Liver (tissue), 9 donors: Measurements from ENCODE around the gene SUSD4. TPM values are rescaled to one million over a fixed set of nuclear protein-coding genes. Genes with fewer than 3 reads are reported as not detected.
A peak's percentile ranks its signal among the peaks of the same experiment; 100 is the strongest.

Experiments used
- DNase-seq: peaks from one replicate; pipeline ENCODE4 v3.0.0-alpha.2; 2017; ENCODE audit warnings: low spot score
- H3K27ac ChIP-seq, 2 donors: one replicate each; pipeline ENCODE4 v1.7.0; 2013; ENCODE audit warnings: inconsistent platforms in 2 of 2, low read length in 2 of 2, control low read depth in 1 of 2, low read depth in 1 of 2, mild to moderate bottlenecking in 1 of 2
- H3K27me3 ChIP-seq, 4 donors: one replicate each; pipeline versions ENCODE4 v1.6.1 to v1.7.0; 2013; ENCODE audit warnings: low read length in 3 of 4, inconsistent platforms in 1 of 4, mild to moderate bottlenecking in 1 of 4, moderate library complexity in 1 of 4; ENCODE audit not compliant: control insufficient read depth in 4 of 4, insufficient read depth in 4 of 4
- H3K36me3 ChIP-seq, 4 donors: one replicate each; pipeline versions ENCODE4 v1.6.1 to v1.7.0; 2013; ENCODE audit warnings: low read length in 3 of 4, mild to moderate bottlenecking in 3 of 4, low read depth in 1 of 4, moderate library complexity in 1 of 4; ENCODE audit not compliant: control insufficient read depth in 4 of 4, insufficient read depth in 3 of 4
- H3K4me1 ChIP-seq, 4 donors: one replicate each; pipeline versions ENCODE4 v1.6.1 to v1.7.0; 2013; ENCODE audit warnings: low read length in 3 of 4, mild to moderate bottlenecking in 3 of 4, moderate library complexity in 1 of 4; ENCODE audit not compliant: control insufficient read depth in 4 of 4, insufficient read depth in 4 of 4
- H3K4me3 ChIP-seq, 3 donors: one replicate each; pipeline versions ENCODE4 v1.6.1 to v1.7.0; 2013; ENCODE audit warnings: low read length in 3 of 3, control low read depth in 1 of 3, low read depth in 1 of 3, mild to moderate bottlenecking in 1 of 3
- H3K9ac ChIP-seq, 2 donors: one replicate each; pipeline ENCODE4 v1.7.0; 2013; ENCODE audit warnings: low read length in 2 of 2, mild to moderate bottlenecking in 2 of 2, moderate library complexity in 2 of 2, control low read depth in 1 of 2, low read depth in 1 of 2
- H3K9me3 ChIP-seq, 4 donors: one replicate each; pipeline versions ENCODE4 v1.6.1 to v1.7.0; 2013; ENCODE audit warnings: low read length in 3 of 4; ENCODE audit not compliant: control insufficient read depth in 4 of 4
- EGR1 ChIP-seq, 2 donors: IDR thresholded peaks; 2 replicates each; pipeline ENCODE4 v1.6.1; 2016 to 2018; ENCODE audit warnings: antibody characterized with exemption in 2 of 2, low read depth in 2 of 2
- FOXA1 ChIP-seq: IDR thresholded peaks from 2 replicates; pipeline ENCODE4 v1.6.1; 2016; ENCODE audit warnings: antibody characterized with exemption
- FOXA2 ChIP-seq: IDR thresholded peaks from 2 replicates; pipeline ENCODE4 v1.6.1; 2016; ENCODE audit warnings: antibody characterized with exemption
- GABPA ChIP-seq, 2 donors: IDR thresholded peaks in 1 of 2; conservative IDR thresholded peaks in 1 of 2; 2 replicates each; pipeline ENCODE4 v1.6.1; 2016; ENCODE audit warnings: antibody characterized with exemption in 2 of 2, mild to moderate bottlenecking in 1 of 2, moderate library complexity in 1 of 2
- HNF4A ChIP-seq, 2 donors: conservative IDR thresholded peaks; 2 replicates each; pipeline ENCODE4 v1.6.1; 2016; ENCODE audit warnings: antibody characterized with exemption in 2 of 2, mild to moderate bottlenecking in 2 of 2
- HNF4G ChIP-seq: IDR thresholded peaks from 2 replicates; pipeline ENCODE4 v1.6.1; 2016; ENCODE audit warnings: antibody characterized with exemption
- JUND ChIP-seq, 2 donors: IDR thresholded peaks; 2 replicates each; pipeline ENCODE4 v1.6.1; 2016; ENCODE audit warnings: antibody characterized with exemption in 2 of 2
- RAD21 ChIP-seq, 2 donors: IDR thresholded peaks; 2 replicates each; pipeline ENCODE4 v1.6.1; 2016; ENCODE audit warnings: antibody characterized with exemption in 2 of 2, mild to moderate bottlenecking in 2 of 2
- RXRA ChIP-seq, 2 donors: IDR thresholded peaks; 2 replicates each; pipeline ENCODE4 v1.6.1; 2017 to 2018; ENCODE audit warnings: antibody characterized with exemption in 2 of 2, mild to moderate bottlenecking in 1 of 2
- SP1 ChIP-seq: IDR thresholded peaks from 2 replicates; pipeline ENCODE4 v1.6.1; 2018; ENCODE audit warnings: antibody characterized with exemption, mild to moderate bottlenecking
- TAF1 ChIP-seq: conservative IDR thresholded peaks from 2 replicates; pipeline ENCODE4 v1.6.1; 2016; ENCODE audit warnings: antibody characterized with exemption, mild to moderate bottlenecking
- YY1 ChIP-seq: IDR thresholded peaks from 2 replicates; pipeline ENCODE4 v1.6.1; 2016; ENCODE audit warnings: antibody characterized with exemption, mild to moderate bottlenecking
- WGBS: extraction: QIAGEN DNeasy Blood & Tissue Kit; methylation state at CpG from one replicate; pipeline ENCODE4 v1.1.7; 2013; 5-methylcytosine and 5-hydroxymethylcytosine counted together
- polyA plus RNA-seq, 2 donors: library from polyadenylated mRNA; stranded (reverse) in 1 of 2; unstranded in 1 of 2; fragments of 200-250 nt in 1 of 2; fragments of >200 nt in 1 of 2; fragmentation: Nextera tagmentation in 1 of 2; extraction: Ambion mirVana in 1 of 2; gene quantifications; one replicate each; pipeline versions ENCODE4 v1.2.1 to v1.2.3, GENCODE V29; 2013 to 2015
- total RNA-seq, 2 donors: library from RNA; depleted of rRNA; stranded (reverse); fragments of >200 nt; gene quantifications; one replicate each; pipeline ENCODE4 v1.2.3, GENCODE V29; 2014
- TF ChIP-seq, protein P1 (sequence below): IDR thresholded peaks from 2 replicates; pipeline ENCODE4 v1.6.1; 2016; ENCODE audit warnings: antibody characterized with exemption, mild to moderate bottlenecking
- TF ChIP-seq, protein P2 (sequence below): IDR thresholded peaks from 2 replicates; pipeline ENCODE4 v1.6.1; 2016; ENCODE audit warnings: antibody characterized with exemption
- TF ChIP-seq, protein P3 (sequence below): IDR thresholded peaks from 2 replicates; pipeline ENCODE4 v1.6.1; 2016; ENCODE audit warnings: antibody characterized with exemption
- TF ChIP-seq, protein P4 (sequence below): IDR thresholded peaks from 2 replicates; pipeline ENCODE4 v1.6.1; 2016; ENCODE audit warnings: antibody characterized with exemption
- TF ChIP-seq, protein P5 (sequence below): fragments of 150-350 bp; IDR thresholded peaks from 2 replicates; pipeline ENCODE4 v1.5.1; 2017; ENCODE audit warnings: improper control_type of control experiment, low read depth, low read length; ENCODE audit not compliant: missing input control
- donor health status: healthy.
- donor health status: healthy.
- donor health status: healthy.
- donor health status: healthy.
- donor health status: healthy.

Gene SUSD4
- total and polyA plus RNA-seq, 4 donors, result 1.1 to 3.8 (median 1.8) TPM

DNA sequence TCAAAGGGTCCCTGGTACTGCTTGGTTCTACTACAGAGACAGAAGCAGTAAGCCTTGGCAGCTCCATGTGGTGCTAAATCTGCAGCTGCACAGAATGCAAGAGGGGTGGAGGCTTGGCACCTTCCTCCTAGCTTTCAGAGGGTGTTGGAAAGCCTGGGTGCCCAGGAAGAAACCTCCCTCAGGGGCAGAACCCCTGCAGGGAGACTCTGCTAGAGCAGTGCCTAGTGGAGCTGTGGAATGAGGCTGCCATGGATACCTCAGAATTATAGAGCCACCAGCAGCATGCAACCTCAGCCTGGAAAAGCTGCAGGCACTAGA is 144.7 kb downstream of the SUSD4 start:
- Histone ChIP-seq H3K27me3 (no peaks in the 10 kb centered on the region), H3K27ac (no peak overlapping the region), H3K9ac (no peak overlapping the region), H3K36me3 (no peaks in the 10 kb centered on the region), H3K4me3 (no peak overlapping the region), H3K9me3 (peaks cover 0 to 2% (median 0%) of the 10 kb centered on the region in 4 donors), H3K4me1 (no peaks in the 10 kb centered on the region)
- TF ChIP-seq FOXA2 (no peak), HNF4A (conservative IDR thresholded peaks at IDR 0.05) (no peak), SP1 (no peak), EGR1 (IDR thresholded peaks at IDR 0.05; ENCODE audit: low read depth in 2 of 2) (no peak), RAD21 (IDR thresholded peaks at IDR 0.05) (no peak), FOXA1 (no peak), RXRA (IDR thresholded peaks at IDR 0.05) (no peak), HNF4G (no peak), YY1 (no peak), TAF1 (no peak), JUND (IDR thresholded peaks at IDR 0.05) (no peak), GABPA (IDR thresholded peaks at IDR 0.05 in 1 of 2, conservative IDR thresholded peaks at IDR 0.05 in 1 of 2) (no peak)
- TF ChIP-seq, protein P1, sequence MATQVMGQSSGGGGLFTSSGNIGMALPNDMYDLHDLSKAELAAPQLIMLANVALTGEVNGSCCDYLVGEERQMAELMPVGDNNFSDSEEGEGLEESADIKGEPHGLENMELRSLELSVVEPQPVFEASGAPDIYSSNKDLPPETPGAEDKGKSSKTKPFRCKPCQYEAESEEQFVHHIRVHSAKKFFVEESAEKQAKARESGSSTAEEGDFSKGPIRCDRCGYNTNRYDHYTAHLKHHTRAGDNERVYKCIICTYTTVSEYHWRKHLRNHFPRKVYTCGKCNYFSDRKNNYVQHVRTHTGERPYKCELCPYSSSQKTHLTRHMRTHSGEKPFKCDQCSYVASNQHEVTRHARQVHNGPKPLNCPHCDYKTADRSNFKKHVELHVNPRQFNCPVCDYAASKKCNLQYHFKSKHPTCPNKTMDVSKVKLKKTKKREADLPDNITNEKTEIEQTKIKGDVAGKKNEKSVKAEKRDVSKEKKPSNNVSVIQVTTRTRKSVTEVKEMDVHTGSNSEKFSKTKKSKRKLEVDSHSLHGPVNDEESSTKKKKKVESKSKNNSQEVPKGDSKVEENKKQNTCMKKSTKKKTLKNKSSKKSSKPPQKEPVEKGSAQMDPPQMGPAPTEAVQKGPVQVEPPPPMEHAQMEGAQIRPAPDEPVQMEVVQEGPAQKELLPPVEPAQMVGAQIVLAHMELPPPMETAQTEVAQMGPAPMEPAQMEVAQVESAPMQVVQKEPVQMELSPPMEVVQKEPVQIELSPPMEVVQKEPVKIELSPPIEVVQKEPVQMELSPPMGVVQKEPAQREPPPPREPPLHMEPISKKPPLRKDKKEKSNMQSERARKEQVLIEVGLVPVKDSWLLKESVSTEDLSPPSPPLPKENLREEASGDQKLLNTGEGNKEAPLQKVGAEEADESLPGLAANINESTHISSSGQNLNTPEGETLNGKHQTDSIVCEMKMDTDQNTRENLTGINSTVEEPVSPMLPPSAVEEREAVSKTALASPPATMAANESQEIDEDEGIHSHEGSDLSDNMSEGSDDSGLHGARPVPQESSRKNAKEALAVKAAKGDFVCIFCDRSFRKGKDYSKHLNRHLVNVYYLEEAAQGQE, result no peak
- TF ChIP-seq, protein P2, sequence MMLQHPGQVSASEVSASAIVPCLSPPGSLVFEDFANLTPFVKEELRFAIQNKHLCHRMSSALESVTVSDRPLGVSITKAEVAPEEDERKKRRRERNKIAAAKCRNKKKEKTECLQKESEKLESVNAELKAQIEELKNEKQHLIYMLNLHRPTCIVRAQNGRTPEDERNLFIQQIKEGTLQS, result no peak
- TF ChIP-seq, protein P3, sequence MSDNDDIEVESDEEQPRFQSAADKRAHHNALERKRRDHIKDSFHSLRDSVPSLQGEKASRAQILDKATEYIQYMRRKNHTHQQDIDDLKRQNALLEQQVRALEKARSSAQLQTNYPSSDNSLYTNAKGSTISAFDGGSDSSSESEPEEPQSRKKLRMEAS, result no peak
- TF ChIP-seq, protein P4, sequence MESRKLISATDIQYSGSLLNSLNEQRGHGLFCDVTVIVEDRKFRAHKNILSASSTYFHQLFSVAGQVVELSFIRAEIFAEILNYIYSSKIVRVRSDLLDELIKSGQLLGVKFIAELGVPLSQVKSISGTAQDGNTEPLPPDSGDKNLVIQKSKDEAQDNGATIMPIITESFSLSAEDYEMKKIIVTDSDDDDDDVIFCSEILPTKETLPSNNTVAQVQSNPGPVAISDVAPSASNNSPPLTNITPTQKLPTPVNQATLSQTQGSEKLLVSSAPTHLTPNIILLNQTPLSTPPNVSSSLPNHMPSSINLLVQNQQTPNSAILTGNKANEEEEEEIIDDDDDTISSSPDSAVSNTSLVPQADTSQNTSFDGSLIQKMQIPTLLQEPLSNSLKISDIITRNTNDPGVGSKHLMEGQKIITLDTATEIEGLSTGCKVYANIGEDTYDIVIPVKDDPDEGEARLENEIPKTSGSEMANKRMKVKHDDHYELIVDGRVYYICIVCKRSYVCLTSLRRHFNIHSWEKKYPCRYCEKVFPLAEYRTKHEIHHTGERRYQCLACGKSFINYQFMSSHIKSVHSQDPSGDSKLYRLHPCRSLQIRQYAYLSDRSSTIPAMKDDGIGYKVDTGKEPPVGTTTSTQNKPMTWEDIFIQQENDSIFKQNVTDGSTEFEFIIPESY, result no peak
- TF ChIP-seq, protein P5, sequence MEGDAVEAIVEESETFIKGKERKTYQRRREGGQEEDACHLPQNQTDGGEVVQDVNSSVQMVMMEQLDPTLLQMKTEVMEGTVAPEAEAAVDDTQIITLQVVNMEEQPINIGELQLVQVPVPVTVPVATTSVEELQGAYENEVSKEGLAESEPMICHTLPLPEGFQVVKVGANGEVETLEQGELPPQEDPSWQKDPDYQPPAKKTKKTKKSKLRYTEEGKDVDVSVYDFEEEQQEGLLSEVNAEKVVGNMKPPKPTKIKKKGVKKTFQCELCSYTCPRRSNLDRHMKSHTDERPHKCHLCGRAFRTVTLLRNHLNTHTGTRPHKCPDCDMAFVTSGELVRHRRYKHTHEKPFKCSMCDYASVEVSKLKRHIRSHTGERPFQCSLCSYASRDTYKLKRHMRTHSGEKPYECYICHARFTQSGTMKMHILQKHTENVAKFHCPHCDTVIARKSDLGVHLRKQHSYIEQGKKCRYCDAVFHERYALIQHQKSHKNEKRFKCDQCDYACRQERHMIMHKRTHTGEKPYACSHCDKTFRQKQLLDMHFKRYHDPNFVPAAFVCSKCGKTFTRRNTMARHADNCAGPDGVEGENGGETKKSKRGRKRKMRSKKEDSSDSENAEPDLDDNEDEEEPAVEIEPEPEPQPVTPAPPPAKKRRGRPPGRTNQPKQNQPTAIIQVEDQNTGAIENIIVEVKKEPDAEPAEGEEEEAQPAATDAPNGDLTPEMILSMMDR, result no peak
- DNase-seq, result peak; percentile 6

DNA sequence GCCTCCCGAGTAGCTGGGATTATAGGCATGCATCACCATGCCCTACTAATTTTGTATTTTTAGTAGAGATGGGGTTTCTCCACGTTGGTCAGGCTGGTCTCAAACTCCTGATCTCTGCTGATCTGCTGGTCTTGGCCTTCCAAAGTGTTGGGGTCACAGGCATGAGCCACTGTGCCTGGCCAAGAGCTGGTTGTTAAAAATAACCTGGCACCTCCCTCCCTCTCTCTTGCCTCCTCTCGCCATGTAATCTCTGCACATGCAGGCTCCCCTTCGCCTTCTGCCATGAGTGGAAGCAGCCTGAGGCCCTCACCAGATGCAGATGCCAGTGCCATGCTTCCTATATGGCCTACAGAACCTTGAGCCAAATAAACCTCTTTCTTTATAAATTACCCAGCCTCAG is 146.2 kb downstream of the SUSD4 start:
- peaks cover 0 to 2% (median 0%) of the 10 kb centered on the region in 4 donors for H3K9me3 ChIP-seq
- H3K4me1 ChIP-seq, result no peaks in the 10 kb centered on the region
- no peaks in the 10 kb centered on the region for H3K27me3 ChIP-seq
- no peak overlapping the region for H3K27ac ChIP-seq
- DNase-seq, result no peak
- H3K36me3 ChIP-seq, result no peaks in the 10 kb centered on the region
- no peak overlapping the region for H3K4me3 ChIP-seq
- WGBS, result 93% methylated on average over 4 of the region's 4 CpGs
- TF ChIP-seq YY1, result no peak
- TF ChIP-seq, protein P1, result no peak
- H3K9ac ChIP-seq, result no peak overlapping the region
